Hematopoietic multipotent progenitor cell (in vitro differentiated cells): ENCODE data around the gene MAP2K5. TPM values are rescaled to one million over a fixed set of nuclear protein-coding genes. Genes with fewer than 3 reads are reported as not detected.

Experiments used
- DNase-seq, 3 donors: peaks; one replicate each; pipeline ENCODE4 v3.0.0-alpha.2; 2011 to 2015; ENCODE audit warnings: low read depth in 2 of 3, low spot score in 2 of 3
- total RNA-seq: library from RNA; depleted of rRNA; stranded (reverse); fragments of >200 nt; gene quantifications from one replicate; pipeline ENCODE4 v1.2.3, GENCODE V29; 2012

Gene MAP2K5
- total RNA-seq, 1 donor, result 8.6 TPM

- no peak for DNase-seq
Measured at GRCh38 chr15:67556976-67557570, 14.6 kb downstream of the MAP2K5 start.

- no peak for DNase-seq
Measured at GRCh38 chr15:67558502-67558901, 16.0 kb downstream of the MAP2K5 start.

- DNase-seq, result no peak
Measured at GRCh38 chr15:67559158-67559557, 16.7 kb downstream of the MAP2K5 start.

DNA sequence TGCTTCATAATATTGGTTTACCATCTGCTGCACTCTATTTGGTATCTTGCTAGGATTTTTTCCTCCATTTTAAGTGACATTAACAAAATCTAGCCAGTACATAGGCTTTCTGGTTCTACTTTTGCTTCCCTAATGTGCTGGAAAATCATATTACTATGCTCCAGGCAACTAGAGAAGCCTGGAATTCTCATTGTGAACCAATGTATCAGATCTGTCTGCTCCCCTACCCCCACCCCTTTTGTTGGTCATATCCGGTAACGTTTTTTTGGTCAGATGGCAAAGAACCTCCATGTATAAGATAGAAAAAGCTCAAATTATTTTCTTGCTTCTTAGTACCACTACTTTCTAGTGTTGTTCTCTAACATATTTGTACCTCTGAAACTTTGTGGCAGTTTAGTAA lies 17.1 kb downstream of the MAP2K5 start:
- no peak for DNase-seq

DNA sequence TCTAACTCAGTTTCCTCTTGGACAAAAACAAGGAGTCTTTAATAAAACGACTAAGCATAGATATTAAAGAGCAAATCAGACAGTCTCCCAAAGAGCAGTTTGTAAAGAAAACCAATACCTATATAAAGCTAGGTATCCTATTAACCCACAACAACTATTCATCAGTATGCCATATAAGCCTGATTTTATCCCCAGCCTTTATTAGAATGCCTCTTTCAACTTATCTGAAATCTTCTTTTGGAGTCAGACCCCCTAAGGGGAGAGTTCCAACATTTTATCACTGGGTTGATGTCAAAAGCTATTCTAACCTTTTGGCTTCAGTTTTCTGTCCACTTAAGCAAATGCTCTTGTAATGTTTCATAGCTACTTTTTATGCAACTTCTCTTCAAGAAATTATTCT lies 17.8 kb downstream of the MAP2K5 start:
- no peak for DNase-seq

DNA sequence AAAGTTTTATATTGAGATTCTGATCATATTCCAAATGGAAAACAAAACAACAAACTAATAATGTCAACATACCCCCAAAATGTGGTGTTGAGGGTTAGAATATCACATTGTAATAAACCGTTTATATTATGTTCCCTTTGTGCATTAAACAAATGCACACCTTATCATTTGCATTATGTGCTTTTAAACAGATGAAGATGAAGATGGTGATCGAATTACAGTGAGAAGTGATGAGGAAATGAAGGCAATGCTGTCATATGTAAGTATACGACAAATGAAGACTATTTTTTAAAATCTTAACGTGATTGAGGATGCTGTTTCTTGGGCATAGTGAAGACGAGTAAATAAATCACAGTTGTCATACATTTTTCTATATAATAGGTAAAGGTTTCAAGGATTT lies 20.6 kb downstream of the MAP2K5 start:
- no peak for DNase-seq

GRCh38 chr15:67564021-67564967 lies 21.8 kb downstream of the MAP2K5 start:
- DNase-seq, result no peak

- peak in 1 of 3 donors; percentile 30 for DNase-seq
Measured at GRCh38 chr15:67564968-67565345, 22.5 kb downstream of the MAP2K5 start.

GRCh38 chr15:67569668-67570067 lies 27.2 kb downstream of the MAP2K5 start:
- DNase-seq, result no peak

GRCh38 chr15:67570875-67571647 lies 28.6 kb downstream of the MAP2K5 start:
- DNase-seq, result no peak

DNA sequence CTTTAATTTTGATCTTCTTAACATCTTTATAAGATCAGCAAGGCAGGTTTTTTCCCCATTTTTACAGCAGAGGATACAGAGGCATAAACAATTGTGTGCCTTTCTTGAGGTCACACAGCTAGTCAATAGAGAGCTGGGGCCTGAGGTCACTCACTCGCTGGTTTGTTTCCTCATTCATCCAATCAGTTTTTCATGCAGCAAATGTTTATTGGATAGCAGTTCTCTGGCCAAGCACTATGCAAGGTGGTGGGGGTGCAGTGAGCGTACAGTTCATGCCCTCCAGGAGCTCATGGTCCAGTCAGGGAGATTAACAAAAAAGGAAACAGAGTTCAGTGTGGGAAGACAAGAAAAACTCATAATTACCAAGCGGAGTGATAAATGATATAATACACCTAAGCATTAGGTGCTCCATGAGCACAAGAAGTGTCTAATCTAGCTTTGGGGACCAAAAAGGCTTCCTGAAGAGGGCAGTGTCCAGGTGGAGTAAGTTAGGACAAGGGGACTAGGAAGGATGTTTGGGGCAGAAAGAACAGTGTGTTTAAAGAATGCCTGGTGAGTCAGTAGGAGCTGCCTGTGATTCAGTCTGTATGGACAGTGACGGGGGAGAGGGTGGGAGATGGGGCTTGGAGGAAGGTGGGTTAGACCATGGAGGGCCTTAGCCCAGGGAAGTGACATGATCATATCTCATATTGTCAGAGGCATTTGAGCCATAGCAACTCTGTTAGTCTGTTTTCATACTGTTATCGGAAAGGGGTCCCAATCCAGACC lies 29.3 kb downstream of the MAP2K5 start:
- DNase-seq, result no peak

- DNase-seq, result no peak
Measured at GRCh38 chr15:67573194-67573593, 30.7 kb downstream of the MAP2K5 start.

- no peak for DNase-seq
Measured at GRCh38 chr15:67575039-67575502, 32.6 kb downstream of the MAP2K5 start.

DNA sequence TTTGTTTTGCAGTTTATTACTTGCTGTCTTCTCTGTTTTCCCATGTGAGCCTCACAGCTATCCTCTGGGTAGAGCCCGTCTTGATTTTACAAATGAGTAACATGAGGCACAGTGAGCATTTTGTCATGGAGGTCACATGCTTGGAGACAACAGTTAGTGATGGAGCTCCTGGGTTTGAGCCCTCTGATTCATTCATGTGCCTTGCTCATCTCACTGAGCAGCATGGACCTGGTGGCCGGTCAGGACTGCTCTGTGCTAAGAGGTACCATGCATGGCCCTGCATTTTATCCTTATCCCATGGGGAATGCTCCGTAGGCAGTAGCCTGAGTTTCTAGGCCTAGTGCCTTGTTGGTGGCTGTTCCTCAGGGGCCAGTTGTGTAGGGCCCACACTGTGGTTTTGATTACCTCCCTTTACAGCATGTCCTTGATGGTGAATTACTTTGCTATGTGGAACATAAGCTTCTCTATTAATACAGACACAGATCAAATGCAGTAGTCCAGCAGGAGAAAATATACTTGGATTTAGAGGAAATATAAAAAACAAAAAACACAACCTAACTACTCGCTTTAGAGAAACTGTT lies 35.6 kb downstream of the MAP2K5 start:
- DNase-seq, result no peak

GRCh38 chr15:67579164-67579563 lies 36.7 kb downstream of the MAP2K5 start:
- DNase-seq, result no peak

DNA sequence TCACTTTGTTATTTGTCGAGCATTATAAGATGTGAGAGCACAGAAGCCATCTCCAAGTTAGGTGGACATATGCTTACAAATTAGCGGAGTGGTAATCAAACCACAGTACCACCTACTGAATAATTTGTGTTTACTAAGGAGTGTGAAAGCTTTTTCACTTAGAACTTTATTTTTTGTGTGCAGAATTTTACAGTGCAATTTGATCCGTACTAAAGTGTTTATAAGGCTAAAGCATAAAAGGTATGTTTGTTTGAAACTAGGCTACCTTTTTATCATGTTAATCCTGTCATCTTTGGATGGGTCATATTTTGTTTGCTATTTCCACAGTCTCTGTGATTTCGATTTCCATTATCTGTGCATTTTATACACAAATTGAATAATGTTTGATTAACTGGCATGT lies 37.5 kb downstream of the MAP2K5 start:
- no peak for DNase-seq

- no peak for DNase-seq
Measured at GRCh38 chr15:67584157-67584556, 41.7 kb downstream of the MAP2K5 start.

DNA sequence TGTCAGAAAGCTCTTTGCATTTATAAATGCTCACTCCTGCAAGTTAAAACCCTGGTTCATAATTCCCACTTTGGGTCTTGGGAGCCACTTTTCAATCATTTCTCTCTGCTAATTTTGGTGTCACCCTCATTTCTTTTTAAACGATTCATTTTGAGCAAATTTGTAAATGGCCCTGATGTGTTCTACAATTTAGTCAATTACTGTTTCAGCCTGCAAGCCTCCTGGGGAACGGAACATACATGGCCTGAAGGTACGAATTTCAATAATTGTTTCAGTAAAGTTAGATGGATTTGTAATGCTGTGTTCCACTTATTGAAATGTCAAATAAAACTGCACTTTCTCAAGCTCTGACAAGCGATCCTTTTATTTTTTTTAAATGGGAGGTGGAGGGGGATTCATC lies 43.2 kb downstream of the MAP2K5 start:
- DNase-seq, result no peak

DNA sequence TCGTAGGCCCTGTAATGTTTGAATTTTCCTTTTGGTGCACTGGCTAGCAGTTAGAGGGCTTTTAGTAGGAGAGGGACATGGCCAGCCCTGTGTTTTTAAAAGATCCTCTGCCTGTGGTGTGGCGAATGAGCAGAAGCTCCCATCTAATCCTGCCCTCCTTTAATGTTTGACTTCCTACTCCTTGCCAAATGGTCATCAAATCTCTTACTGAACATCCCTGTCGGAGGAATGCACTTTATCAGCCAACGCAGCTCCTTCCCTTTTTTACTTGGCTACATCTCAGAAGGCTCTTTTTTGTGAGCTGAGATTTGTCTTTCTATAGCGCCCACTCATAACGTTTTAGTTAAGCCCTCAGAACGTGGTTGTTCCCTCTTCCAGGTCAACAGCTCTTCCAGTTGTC lies 44.8 kb downstream of the MAP2K5 start:
- DNase-seq, result no peak

DNA sequence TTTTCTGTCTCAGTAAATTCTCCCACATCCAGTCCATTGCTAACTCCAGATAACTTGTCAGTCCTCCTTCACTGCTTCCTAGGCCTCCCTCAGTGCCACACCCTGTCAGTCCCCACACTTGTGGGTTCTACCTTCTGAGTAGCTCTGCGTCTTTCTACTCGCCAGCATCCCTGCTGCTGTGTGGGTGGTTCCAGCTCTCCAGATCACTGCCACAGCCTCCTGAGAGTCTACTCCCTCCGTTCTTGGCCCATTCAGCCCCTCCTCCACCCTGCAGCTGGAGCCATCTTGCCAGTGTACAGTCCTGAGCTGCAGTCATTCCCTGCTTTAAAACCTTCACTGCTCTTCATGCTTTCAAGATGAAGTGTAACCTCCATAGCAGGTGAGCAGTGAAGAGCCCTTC lies 45.3 kb downstream of the MAP2K5 start:
- no peak for DNase-seq
